ENCODE measurements around the gene ACKR1.

Gene ACKR1

GRCh38 chr1:159170639-159171038 is 34.0 kb upstream of the ACKR1 start:
- ATAC-seq (ENCODE audit: insufficient read depth, low read depth) (no peak), DNase-seq (no peak)
- Histone ChIP-seq H3K27me3 (ENCODE audit: insufficient read depth, low read length, poor library complexity) (peaks cover 32% of the 10 kb centered on the region), H2AFZ (ENCODE audit: low read depth, low read length) (no peak overlapping the region), H3K4me2 (ENCODE audit: insufficient read depth, low read length) (no peak overlapping the region), H3K36me3 (ENCODE audit: insufficient read depth, low read length) (no peaks in the 10 kb centered on the region), H3K27ac (ENCODE audit: low read length) (no peak overlapping the region), H3K4me3 (ENCODE audit: low read depth in 1 of 2, low read length in 2 of 2) (no peak overlapping the region), H4K20me1 (ENCODE audit: insufficient read depth, low read length) (0 out of 2 replicates have a peak, but pooled peaks cover 3% of the 10 kb centered on the region), H3K79me2 (ENCODE audit: insufficient read depth, low read length) (no peaks in the 10 kb centered on the region), H3K4me1 (ENCODE audit: insufficient read depth, low read length) (no peaks in the 10 kb centered on the region), H3K9ac (ENCODE audit: low read depth, low read length) (no peak overlapping the region), H3K9me3 (ENCODE audit: insufficient read depth, low read length, severe bottlenecking) (no peaks in the 10 kb centered on the region)
- TF ChIP-seq EZH2 (IDR thresholded peaks at IDR 0.05; ENCODE audit: borderline replicate concordance, low read depth, low read length, severe bottlenecking) (no peak), CTCF (IDR thresholded peaks at IDR 0.05; ENCODE audit: borderline replicate concordance, extremely low read depth, low read length, poor library complexity, severe bottlenecking) (no peak)

GRCh38 chr1:159171254-159171687 is 33.4 kb upstream of the ACKR1 start, which contains the start of gene CADM3:
CADM3 (plus strand) TSS chr1:159171615; CDS start chr1:159171766, 151 bp downstream.
- Histone ChIP-seq H3K27me3 (ENCODE audit: insufficient read depth, low read length, poor library complexity) (peaks cover 27% of the 10 kb centered on the region), H3K9ac (ENCODE audit: low read depth, low read length) (no peak within 1 kb of the TSS), H4K20me1 (ENCODE audit: insufficient read depth, low read length) (0 out of 2 replicates have a peak, but pooled peaks cover 3% of the 10 kb centered on the region), H3K27ac (ENCODE audit: low read length) (no peak within 1 kb of the TSS), H3K4me2 (ENCODE audit: insufficient read depth, low read length) (no peak within 1 kb of the TSS), H3K4me1 (ENCODE audit: insufficient read depth, low read length) (no peaks in the 10 kb centered on the region), H3K79me2 (ENCODE audit: insufficient read depth, low read length) (no peaks in the 10 kb centered on the region), H3K36me3 (ENCODE audit: insufficient read depth, low read length) (no peaks in the 10 kb centered on the region), H3K4me3 (ENCODE audit: low read depth in 1 of 2, low read length in 2 of 2) (no peak within 1 kb of the TSS), H3K9me3 (ENCODE audit: insufficient read depth, low read length, severe bottlenecking) (no peaks in the 10 kb centered on the region), H2AFZ (ENCODE audit: low read depth, low read length) (no peak within 1 kb of the TSS)
- no peak for TF ChIP-seq CTCF (IDR thresholded peaks at IDR 0.05; ENCODE audit: borderline replicate concordance, extremely low read depth, low read length, poor library complexity, severe bottlenecking)
- no peak for TF ChIP-seq EZH2 (IDR thresholded peaks at IDR 0.05; ENCODE audit: borderline replicate concordance, low read depth, low read length, severe bottlenecking)
- no peak for ATAC-seq (ENCODE audit: insufficient read depth, low read depth)
- no peak for DNase-seq

GRCh38 chr1:159171688-159172501 is 32.8 kb upstream of the ACKR1 start:
- Histone ChIP-seq H3K79me2 (ENCODE audit: insufficient read depth, low read length) (no peaks in the 10 kb centered on the region), H3K27ac (ENCODE audit: low read length) (no peak overlapping the region), H3K27me3 (ENCODE audit: insufficient read depth, low read length, poor library complexity) (peaks cover 23% of the 10 kb centered on the region), H3K4me3 (ENCODE audit: low read depth in 1 of 2, low read length in 2 of 2) (no peak overlapping the region), H3K4me2 (ENCODE audit: insufficient read depth, low read length) (no peak overlapping the region), H3K9me3 (ENCODE audit: insufficient read depth, low read length, severe bottlenecking) (no peaks in the 10 kb centered on the region), H3K36me3 (ENCODE audit: insufficient read depth, low read length) (no peaks in the 10 kb centered on the region), H4K20me1 (ENCODE audit: insufficient read depth, low read length) (0 out of 2 replicates have a peak, but pooled peaks cover 3% of the 10 kb centered on the region), H3K9ac (ENCODE audit: low read depth, low read length) (no peak overlapping the region), H2AFZ (ENCODE audit: low read depth, low read length) (no peak overlapping the region), H3K4me1 (ENCODE audit: insufficient read depth, low read length) (no peaks in the 10 kb centered on the region)
- TF ChIP-seq CTCF (IDR thresholded peaks at IDR 0.05; ENCODE audit: borderline replicate concordance, extremely low read depth, low read length, poor library complexity, severe bottlenecking): no peak
- ATAC-seq (ENCODE audit: insufficient read depth, low read depth): no peak
- no peak for DNase-seq
